Right cardiac atrium (tissue), 5 donors: ENCODE results near the gene CERT1. TPM values are rescaled to one million over a fixed set of nuclear protein-coding genes. Genes with fewer than 3 reads are reported as not detected.
"Not testable (repeated sequence)": the region's sequence is repeated elsewhere in the genome, so short reads cannot be mapped to it uniquely, and the experiment has no call there.

Experiments
- ATAC-seq, 2 donors: fragments of 200-7000 bp; cut with Tn5 transposase; one replicate each; pipeline versions ENCODE4 v1.8.0 to v1.9.1; 2020; ENCODE audit warnings: moderate library complexity in 2 of 2, mild to moderate bottlenecking in 1 of 2
- DNase-seq, 3 donors: peaks; one replicate each; pipeline ENCODE4 v3.0.0-alpha.2; 2020
- H3K27ac ChIP-seq: one replicate; pipeline ENCODE4 v1.5.1; 2013; ENCODE audit warnings: mild to moderate bottlenecking, low read length, control low read depth, moderate library complexity
- H3K27me3 ChIP-seq: one replicate; pipeline ENCODE4 v1.6.1; 2013; ENCODE audit not compliant: control insufficient read depth, insufficient read depth
- H3K4me1 ChIP-seq: one replicate; pipeline ENCODE4 v1.6.1; 2013; ENCODE audit warnings: low read length; ENCODE audit not compliant: control insufficient read depth, insufficient read depth
- H3K4me3 ChIP-seq: one replicate; pipeline ENCODE4 v1.5.1; 2013; ENCODE audit warnings: low read length, control low read depth
- H3K9me3 ChIP-seq: one replicate; pipeline ENCODE4 v1.6.1; 2013; ENCODE audit warnings: low read length; ENCODE audit not compliant: control insufficient read depth
- WGBS: extraction: QIAGEN DNeasy Blood & Tissue Kit; methylation state at CpG from one replicate; pipeline ENCODE4 v1.1.7; 2013; 5-methylcytosine and 5-hydroxymethylcytosine counted together
- intact Hi-C, 4 donors: fragments of 100-400 bp; cut with DNase I; formaldehyde crosslinking; loops; one replicate each; pipeline versions ENCODE4 v1.11.0 to v1.14.0; 2022 to 2023
- polyA plus RNA-seq: library from polyadenylated mRNA; stranded (reverse); fragments of 200-250 nt; gene quantifications from one replicate; pipeline ENCODE4 v1.2.3, GENCODE V29; 2013
- total RNA-seq, 4 donors: library from RNA; stranded (reverse); fragmentation: NEBNext Ultra II Directional; extraction: Animal tissue kit (Norgen Biotek cat#: 25700); gene quantifications; one replicate each; pipeline ENCODE4 v1.2.1, GENCODE V29; 2021
- donor health status: healthy with polysubstance abuse.
- donor health status: DM: no; HTN: yes; CAD: no.
- donor health status: DM: no; HTN: no; CAD: no.
- donor health status: DM: no; HTN: yes; CAD: no; lungs with severe emphysema.
- donor health status: DM: yes; HTN: yes; CAD: no.

Gene CERT1
- total and polyA plus RNA-seq, 5 donors = 9.1 to 28.7 (median 27.7) TPM

DNA sequence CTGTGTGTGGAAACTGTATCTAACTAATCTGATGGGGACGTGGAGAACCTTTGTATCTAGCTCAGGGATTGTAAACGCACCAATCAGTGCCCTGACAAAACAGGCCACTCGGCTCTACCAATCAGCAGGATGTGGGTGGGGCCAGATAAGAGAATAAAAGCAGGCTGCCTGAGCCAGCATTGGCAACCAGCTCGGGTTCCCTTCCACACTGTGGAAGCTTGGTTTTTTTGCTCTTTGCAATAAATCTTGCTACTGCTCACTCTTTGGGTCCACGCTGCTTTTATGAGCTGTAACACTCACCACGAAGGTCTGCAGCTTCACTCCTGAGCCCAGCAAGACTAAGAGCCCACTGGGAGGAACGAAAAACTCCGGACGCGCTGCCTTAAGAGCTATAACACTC lies 177.0 kb downstream of the CERT1 start:
- not testable (repeated sequence) for ATAC-seq, H3K4me1 ChIP-seq, H3K27ac ChIP-seq, H3K9me3 ChIP-seq, H3K4me3 ChIP-seq, DNase-seq, H3K27me3 ChIP-seq
- intact Hi-C loops = loop anchor here in 1 of 4 donors (10.0 kb wide), 1 partner anchor 100 kb away; the partner anchor contains the start of gene ANKRD31
- WGBS = 89% methylated on average over 9 of the region's 10 CpGs

DNA sequence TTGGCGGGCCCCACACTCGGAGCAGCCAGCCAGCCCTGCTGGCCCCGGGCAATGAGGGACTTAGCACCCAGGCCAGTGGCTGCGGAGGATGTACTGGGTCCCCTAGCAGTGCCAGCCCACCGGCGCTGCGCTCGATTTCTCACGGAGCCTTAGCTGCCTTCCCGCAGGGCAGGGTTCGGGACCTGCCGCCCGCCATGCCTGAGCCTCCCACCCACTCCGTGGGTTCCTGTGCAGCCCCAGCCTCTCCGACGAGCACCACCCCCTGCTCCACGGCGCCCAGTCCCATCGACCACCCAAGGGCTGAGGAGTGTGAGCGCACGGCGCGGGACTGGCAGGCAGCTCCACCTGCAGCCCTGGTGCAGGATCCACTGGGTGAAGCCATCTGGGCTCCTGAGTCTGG lies 177.7 kb downstream of the CERT1 start:
- 96% methylated on average over 23 of the region's 23 CpGs for WGBS
- ATAC-seq, H3K4me3 ChIP-seq, H3K27ac ChIP-seq, H3K4me1 ChIP-seq, H3K9me3 ChIP-seq, H3K27me3 ChIP-seq: not testable (repeated sequence)
- intact Hi-C loops = loop anchor here in 1 of 4 donors (10.0 kb wide), 1 partner anchor 99 kb away; the partner anchor contains the start of gene ANKRD31
- DNase-seq = peak in 1 of 3 donors; percentile 58

GRCh38 chr5:75331095-75332090 lies 180.0 kb downstream of the CERT1 start:
- WGBS = 57% methylated on average over 4 of the region's 4 CpGs
- Histone ChIP-seq H3K9me3 (no peaks in the 10 kb centered on the region), H3K4me3 (no peak overlapping the region), H3K4me1 (no peaks in the 10 kb centered on the region), H3K27ac (no peak overlapping the region), H3K27me3 (no peaks in the 10 kb centered on the region)
- no peak for DNase-seq
- ATAC-seq = no peak
- intact Hi-C loops = loop anchor here in 1 of 4 donors (10.0 kb wide), 1 partner anchor 97 kb away; the partner anchor contains the start of gene ANKRD31

- no peaks in the 10 kb centered on the region for H3K4me1 ChIP-seq
- intact Hi-C loops = loop anchor here in 1 of 4 donors (10.0 kb wide), 1 partner anchor 96 kb away; the partner anchor contains the start of gene ANKRD31
- 59% methylated on average over 7 of the region's 7 CpGs for WGBS
- H3K27me3 ChIP-seq = no peaks in the 10 kb centered on the region
- H3K4me3 ChIP-seq = no peak overlapping the region
- no peak overlapping the region for H3K27ac ChIP-seq
- ATAC-seq = no peak
- H3K9me3 ChIP-seq = no peaks in the 10 kb centered on the region
- DNase-seq = no peak
Measured at GRCh38 chr5:75330404-75330803, 181.0 kb downstream of the CERT1 start.

Other genes with a start within 250 kb of the CERT1 start
- 10 to 100 TPM in 3 of 4 donors, 1 to 10 TPM in 1; 8.1 to 16.0 (median 10.9) TPM for gene HMGCR, start 174.4 kb downstream of the CERT1 start, total RNA-seq
- gene HMGCR, start 174.4 kb downstream of the CERT1 start, polyA plus RNA-seq = 4.3 TPM
- 10 to 100 TPM; 24.3 to 25.7 (median 24.9) TPM for gene POLK, start 262 bp upstream of the CERT1 start, total RNA-seq
- 7.2 TPM for gene POLK, start 262 bp upstream of the CERT1 start, polyA plus RNA-seq
- under 1 TPM; 0.17 to 0.71 (median 0.41) TPM for gene ANKDD1B, start 99.8 kb upstream of the CERT1 start, total RNA-seq
- 0.11 TPM for gene ANKDD1B, start 99.8 kb upstream of the CERT1 start, polyA plus RNA-seq
- gene POC5, start 205.8 kb upstream of the CERT1 start, total RNA-seq = 1 to 10 TPM; 3.2 to 6.4 (median 5.0) TPM
- 4.0 TPM for gene POC5, start 205.8 kb upstream of the CERT1 start, polyA plus RNA-seq